Activated CD8-positive, alpha-beta T cell treated with anti-CD3 and anti-CD28 coated beads for 36 hours (primary cell): ENCODE measurements around the gene LEF1. TPM values are rescaled to one million over a fixed set of nuclear protein-coding genes. Genes with fewer than 3 reads are reported as not detected.

ENCODE experiments used
- ATAC-seq: fragments of 200-7000 bp; cut with Tn5 transposase; one replicate; pipeline ENCODE4 v1.10.0; 2021; ENCODE audit warnings: mild to moderate bottlenecking, moderate library complexity
- CTCF ChIA-PET: fragments of 350-600 bp; sonication (Branson Sonifier 250); formaldehyde crosslinking; loops from one replicate; lab custom pipeline; 2021; ENCODE audit warnings: antibody characterized with exemption; lab: Charles Lee
- POLR2A ChIA-PET: fragments of 350-600 bp; sonication (Branson Sonifier 250); formaldehyde crosslinking; loops from one replicate; lab custom pipeline; 2021; ENCODE audit warnings: antibody characterized with exemption; lab: Charles Lee
- DNase-seq: peaks from one replicate; pipeline ENCODE4 v3.0.0-alpha.2; 2020
- H3K27ac Mint-ChIP-seq: one replicate; pipeline ENCODE4 v1.8.0; 2021; ENCODE audit warnings: mild to moderate bottlenecking, mixed read lengths
- H3K27me3 Mint-ChIP-seq: one replicate; pipeline ENCODE4 v1.8.0; 2021; ENCODE audit warnings: mixed read lengths
- H3K36me3 Mint-ChIP-seq: one replicate; pipeline ENCODE4 v1.8.0; 2021; ENCODE audit warnings: low read depth, mixed read lengths
- H3K4me1 Mint-ChIP-seq: one replicate; pipeline ENCODE4 v1.8.0; 2021; ENCODE audit warnings: low read depth, mixed read lengths
- H3K4me3 Mint-ChIP-seq: one replicate; pipeline ENCODE4 v1.8.0; 2021; ENCODE audit warnings: mild to moderate bottlenecking, moderate library complexity, mixed read lengths
- H3K9me3 Mint-ChIP-seq: one replicate; pipeline ENCODE4 v1.8.0; 2021; ENCODE audit warnings: mixed read lengths
- intact Hi-C: fragments of 100-400 bp; cut with micrococcal nuclease; formaldehyde crosslinking; loops from one replicate; pipeline ENCODE4 v1.10.0; 2022
- total RNA-seq, 2 experiments: library from RNA; stranded (reverse); gene quantifications; one replicate each; pipeline ENCODE4 v1.2.3, GENCODE V29; 2021
- TF ChIP-seq, protein P1 (sequence below): fragments of 200-600 bp; IDR thresholded peaks from one replicate; pipeline ENCODE4 v1.8.0; 2022; ENCODE audit warnings: antibody characterized with exemption, mild to moderate bottlenecking

LEF1 gene
- total RNA-seq, 2 experiments from 2014 or later: 178 to 182 TPM

GRCh38 chr4:108144451-108144850, 24.3 kb downstream of the LEF1 start:
- Mint-ChIP-seq H3K27me3 (no peaks in the 10 kb centered on the region), H3K4me3 (peak overlapping the region; percentile 58), H3K36me3 (peaks cover 38% of the 10 kb centered on the region), H3K9me3 (no peaks in the 10 kb centered on the region), H3K27ac (peak overlapping the region; percentile 93), H3K4me1 (peaks cover 82% of the 10 kb centered on the region)
- TF ChIP-seq, protein P1, sequence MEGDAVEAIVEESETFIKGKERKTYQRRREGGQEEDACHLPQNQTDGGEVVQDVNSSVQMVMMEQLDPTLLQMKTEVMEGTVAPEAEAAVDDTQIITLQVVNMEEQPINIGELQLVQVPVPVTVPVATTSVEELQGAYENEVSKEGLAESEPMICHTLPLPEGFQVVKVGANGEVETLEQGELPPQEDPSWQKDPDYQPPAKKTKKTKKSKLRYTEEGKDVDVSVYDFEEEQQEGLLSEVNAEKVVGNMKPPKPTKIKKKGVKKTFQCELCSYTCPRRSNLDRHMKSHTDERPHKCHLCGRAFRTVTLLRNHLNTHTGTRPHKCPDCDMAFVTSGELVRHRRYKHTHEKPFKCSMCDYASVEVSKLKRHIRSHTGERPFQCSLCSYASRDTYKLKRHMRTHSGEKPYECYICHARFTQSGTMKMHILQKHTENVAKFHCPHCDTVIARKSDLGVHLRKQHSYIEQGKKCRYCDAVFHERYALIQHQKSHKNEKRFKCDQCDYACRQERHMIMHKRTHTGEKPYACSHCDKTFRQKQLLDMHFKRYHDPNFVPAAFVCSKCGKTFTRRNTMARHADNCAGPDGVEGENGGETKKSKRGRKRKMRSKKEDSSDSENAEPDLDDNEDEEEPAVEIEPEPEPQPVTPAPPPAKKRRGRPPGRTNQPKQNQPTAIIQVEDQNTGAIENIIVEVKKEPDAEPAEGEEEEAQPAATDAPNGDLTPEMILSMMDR: no peak
- CTCF ChIA-PET: interaction anchor here (0.9 to 1.3 kb wide), 4 partner anchors 15 to 29 kb away, joined by 3 read pairs; no protein-coding TSS in a partner anchor
- peak; percentile 57 for ATAC-seq
- intact Hi-C loops: loop anchor here (5.0 kb wide), 1 partner anchor 37 kb away; no protein-coding TSS in a partner anchor
- DNase-seq: peak; percentile 75
- POLR2A ChIA-PET: interaction anchor here (0.9 to 2.3 kb wide), 8 partner anchors 11 to 36 kb away, joined by 3 to 10 read pairs (median 8); no protein-coding TSS in a partner anchor

- Mint-ChIP-seq H3K27ac (peak overlapping the region; percentile 93), H3K36me3 (peaks cover 42% of the 10 kb centered on the region), H3K4me1 (peaks cover 86% of the 10 kb centered on the region), H3K27me3 (no peaks in the 10 kb centered on the region), H3K9me3 (no peaks in the 10 kb centered on the region), H3K4me3 (peak overlapping the region; percentile 58)
- CTCF ChIA-PET: interaction anchor here (0.9 to 1.3 kb wide), 4 partner anchors 16 to 28 kb away, joined by 3 read pairs; no protein-coding TSS in a partner anchor
- peak; percentile 18 for ATAC-seq
- intact Hi-C loops: loop anchor here (5.0 kb wide), 1 partner anchor 36 kb away; no protein-coding TSS in a partner anchor
- peak; percentile 53 for DNase-seq
- TF ChIP-seq, protein P1: no peak
- POLR2A ChIA-PET: interaction anchor here (0.9 to 2.3 kb wide), 8 partner anchors 9 to 35 kb away, joined by 3 to 10 read pairs (median 8); no protein-coding TSS in a partner anchor
These were observed 25.2 kb downstream of the LEF1 start for GRCh38 chr4:108143515-108143914.

- no peaks in the 10 kb centered on the region for H3K27me3 Mint-ChIP-seq
- intact Hi-C loops: loop anchor here (5.0 kb wide), 1 partner anchor 36 kb away; no protein-coding TSS in a partner anchor
- POLR2A ChIA-PET: interaction anchor here (0.7 to 1.9 kb wide), 5 partner anchors 9 to 113 kb away, joined by 3 to 10 read pairs (median 4); no protein-coding TSS in a partner anchor
- ATAC-seq (no peak), DNase-seq (no peak)
- H3K4me3 Mint-ChIP-seq: peak overlapping the region; percentile 58
- H3K4me1 Mint-ChIP-seq: peaks cover 86% of the 10 kb centered on the region
- peak overlapping the region; percentile 93 for H3K27ac Mint-ChIP-seq
- TF ChIP-seq, protein P1: no peak
- no peaks in the 10 kb centered on the region for H3K9me3 Mint-ChIP-seq
- H3K36me3 Mint-ChIP-seq: peaks cover 43% of the 10 kb centered on the region
- CTCF ChIA-PET: interaction anchor here (1.3 kb wide), 1 partner anchor 35 kb away, joined by 3 read pairs; no protein-coding TSS in a partner anchor
These were observed 25.9 kb downstream of the LEF1 start for GRCh38 chr4:108142870-108143269.

- H3K27ac Mint-ChIP-seq: peak overlapping the region; percentile 96
- TF ChIP-seq, protein P1: no peak
- peak overlapping the region; percentile 72 for H3K4me3 Mint-ChIP-seq
- peaks cover 79% of the 10 kb centered on the region for H3K4me1 Mint-ChIP-seq
- no peaks in the 10 kb centered on the region for H3K27me3 Mint-ChIP-seq
- ChIA-PET CTCF (interaction anchor here (1.0 to 3.2 kb wide), 4 partner anchors 19 to 122 kb away, joined by 3 to 12 read pairs (median 8); no protein-coding TSS in a partner anchor), POLR2A (interaction anchor here (1.4 to 2.6 kb wide), 5 partner anchors 10 to 43 kb away, joined by 4 to 12 read pairs (median 6); no protein-coding TSS in a partner anchor)
- no peaks in the 10 kb centered on the region for H3K9me3 Mint-ChIP-seq
- DNase-seq (peak; percentile 69), ATAC-seq (peak; percentile 37)
- H3K36me3 Mint-ChIP-seq: peaks cover 34% of the 10 kb centered on the region
- intact Hi-C loops: loop anchor here (5.0 kb wide), 1 partner anchor 34 kb away; no protein-coding TSS in a partner anchor
These were observed 27.4 kb downstream of the LEF1 start for GRCh38 chr4:108141213-108141950.
